Ishikawa (cell line): ENCODE results near the gene MYEOV.

ENCODE experiments used
- EP300 ChIP-seq: IDR thresholded peaks from 2 replicates; pipeline ENCODE4 v1.6.1; 2012; ENCODE audit warnings: borderline replicate concordance
- MAX ChIP-seq: IDR thresholded peaks from 2 replicates; pipeline ENCODE4 v1.6.1; 2012
- TCF12 ChIP-seq: IDR thresholded peaks from 2 replicates; pipeline ENCODE4 v1.6.1; 2012; ENCODE audit warnings: low read depth

DNA sequence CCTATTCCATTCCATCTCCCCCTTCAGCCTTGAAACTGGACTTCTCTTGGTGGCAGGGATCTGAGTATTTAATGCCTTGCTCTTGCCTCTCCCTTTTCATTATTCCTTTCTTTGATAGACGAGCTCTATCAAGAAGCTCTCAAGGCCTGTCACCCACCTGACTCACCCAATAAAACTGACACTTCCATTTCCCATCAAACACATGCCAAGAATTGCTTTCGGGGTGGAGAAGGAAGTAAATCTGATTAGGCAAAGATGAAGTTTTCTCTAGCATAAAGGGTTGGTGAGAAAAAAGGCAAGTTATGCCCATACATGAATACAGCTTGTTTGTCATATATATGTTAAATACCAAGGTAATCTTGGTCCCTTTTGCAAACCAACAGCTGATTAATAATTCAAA lies 34.9 kb upstream of the MYEOV start:
- TF ChIP-seq EP300 (no peak), MAX (no peak), TCF12 (no peak)
